Effector memory CD4-positive, alpha-beta T cell (primary cell): ENCODE results near the gene C1orf56.
"Not testable (repeated sequence)": the region's sequence is repeated elsewhere in the genome, so short reads cannot be mapped to it uniquely, and the experiment has no call there.

Experiments used
- DNase-seq, 3 donors: peaks; one replicate each; pipeline ENCODE4 v3.0.0-alpha.2; 2020
- H3K27ac ChIP-seq: 2 replicates; pipeline ENCODE4 v1.7.0; 2013; ENCODE audit warnings: mild to moderate bottlenecking, low read length, moderate library complexity; ENCODE audit not compliant: insufficient read depth, poor library complexity, severe bottlenecking
- H3K27me3 ChIP-seq: replicated peaks from 2 replicates; pipeline ENCODE4 v1.7.0; 2013; ENCODE audit warnings: mild to moderate bottlenecking, low read length; ENCODE audit not compliant: insufficient read depth, control insufficient read depth, poor library complexity, severe bottlenecking
- H3K36me3 ChIP-seq: 2 replicates; pipeline ENCODE4 v1.7.0; 2013; ENCODE audit warnings: mild to moderate bottlenecking, low read length, moderate library complexity; ENCODE audit not compliant: control insufficient read depth, insufficient read depth
- H3K4me1 ChIP-seq: 2 replicates; pipeline ENCODE4 v1.7.0; 2013; ENCODE audit warnings: low read length, mild to moderate bottlenecking; ENCODE audit not compliant: control insufficient read depth, insufficient read depth, poor library complexity, severe bottlenecking
- H3K4me3 ChIP-seq: 2 replicates; pipeline ENCODE4 v1.7.0; 2013; ENCODE audit warnings: low read length, low read depth, mild to moderate bottlenecking; ENCODE audit not compliant: insufficient read depth, poor library complexity, severe bottlenecking
- H3K9me3 ChIP-seq: 2 replicates; pipeline ENCODE4 v1.7.0; 2013; ENCODE audit warnings: mild to moderate bottlenecking, low read length, moderate library complexity; ENCODE audit not compliant: control insufficient read depth

The C1orf56 gene

DNA sequence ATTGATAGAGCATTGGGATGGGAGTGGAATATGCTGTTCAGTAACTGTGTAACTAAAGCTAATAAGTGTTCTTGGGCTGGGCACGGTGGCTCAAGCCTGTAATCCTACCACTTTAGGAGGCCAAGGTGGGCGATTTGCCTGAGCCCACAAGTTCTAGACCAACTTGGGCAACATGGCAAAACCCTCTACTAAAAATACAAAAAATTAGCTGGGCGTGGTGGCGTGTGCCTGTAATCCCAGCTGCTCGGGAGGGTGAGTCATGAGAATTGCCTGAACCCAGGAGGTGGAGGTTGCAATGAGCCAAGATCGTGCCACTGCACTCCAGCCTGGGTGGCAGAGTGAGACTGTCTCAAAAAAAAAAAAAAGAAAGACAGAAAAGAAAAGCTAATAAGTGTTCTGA, 49.9 kb downstream of the C1orf56 start:
- not testable (repeated sequence) for DNase-seq, H3K9me3 ChIP-seq, H3K27me3 ChIP-seq, H3K4me1 ChIP-seq, H3K4me3 ChIP-seq, H3K36me3 ChIP-seq, H3K27ac ChIP-seq

DNA sequence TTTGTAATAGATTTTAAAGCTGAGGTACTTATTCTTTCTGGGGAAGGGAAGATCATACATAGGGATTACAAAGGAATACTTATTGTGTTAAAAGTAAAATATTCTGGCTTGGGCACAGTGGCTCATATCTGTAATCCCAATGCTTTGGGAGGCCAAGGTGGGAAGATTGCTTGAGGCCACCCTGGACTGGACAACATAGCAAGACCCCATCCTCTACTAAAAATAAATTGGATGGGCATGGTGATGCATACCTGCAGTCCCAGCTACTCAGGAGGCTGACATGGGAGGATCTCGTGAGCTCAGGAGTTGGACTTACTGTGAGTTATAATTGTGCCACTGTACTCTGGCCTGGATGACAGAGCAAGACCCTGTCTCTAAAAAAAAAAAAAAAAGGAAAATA, 50.6 kb downstream of the C1orf56 start:
- DNase-seq = no peak
- Histone ChIP-seq H3K4me1 (no peaks in the 10 kb centered on the region), H3K36me3 (peaks cover 10% of the 10 kb centered on the region), H3K27me3 (no peaks in the 10 kb centered on the region), H3K9me3 (no peaks in the 10 kb centered on the region), H3K4me3 (no peak overlapping the region), H3K27ac (no peak overlapping the region)
